LHCN-M2 (cell line): Measurements from ENCODE around the gene APOL1. TPM values are rescaled to one million over a fixed set of nuclear protein-coding genes. Genes with fewer than 3 reads are reported as not detected.

Source experiments
- DNase-seq: peaks from one replicate; pipeline ENCODE4 v3.0.0-alpha.2; 2012; ENCODE audit warnings: low read depth
- total RNA-seq: library from RNA; depleted of rRNA; stranded (reverse); fragments of >200 nt; gene quantifications from 2 replicates; pipeline ENCODE4 v1.2.3, GENCODE V29; 2014

The APOL1 gene
- total RNA-seq, 1 experiment from 2014 or later = 1.7 TPM

- DNase-seq = no peak
These were observed 39.2 kb downstream of the APOL1 start for GRCh38 chr22:36291831-36292740.

- no peak for DNase-seq
These were observed 40.0 kb downstream of the APOL1 start for GRCh38 chr22:36292823-36293530.

- no peak for DNase-seq
These were observed 40.8 kb downstream of the APOL1 start for GRCh38 chr22:36293606-36294292.

GRCh38 chr22:36294293-36294620 lies 41.3 kb downstream of the APOL1 start:
- no peak for DNase-seq

- DNase-seq = no peak
These were observed 41.9 kb downstream of the APOL1 start for GRCh38 chr22:36294801-36295200.

GRCh38 chr22:36295247-36295646 lies 42.3 kb downstream of the APOL1 start:
- no peak for DNase-seq

GRCh38 chr22:36296690-36297089 lies 43.8 kb downstream of the APOL1 start:
- no peak for DNase-seq

GRCh38 chr22:36297568-36297967 lies 44.6 kb downstream of the APOL1 start:
- DNase-seq = no peak

- DNase-seq = no peak
These were observed 45.2 kb downstream of the APOL1 start for GRCh38 chr22:36298118-36298517.

- no peak for DNase-seq
These were observed 45.7 kb downstream of the APOL1 start for GRCh38 chr22:36298601-36299000.

GRCh38 chr22:36299295-36299694 lies 46.4 kb downstream of the APOL1 start:
- DNase-seq = no peak

- no peak for DNase-seq
These were observed 47.0 kb downstream of the APOL1 start for GRCh38 chr22:36299911-36300310.

GRCh38 chr22:36300396-36301212 lies 47.7 kb downstream of the APOL1 start:
- DNase-seq = no peak

GRCh38 chr22:36301384-36301828 lies 48.5 kb downstream of the APOL1 start:
- DNase-seq = peak; percentile 42

- DNase-seq = no peak
These were observed 48.9 kb downstream of the APOL1 start for GRCh38 chr22:36301851-36302250.

- no peak for DNase-seq
These were observed 49.6 kb downstream of the APOL1 start for GRCh38 chr22:36302439-36303114.

GRCh38 chr22:36303115-36303467 lies 50.2 kb downstream of the APOL1 start:
- no peak for DNase-seq

GRCh38 chr22:36303874-36304273 lies 50.9 kb downstream of the APOL1 start:
- DNase-seq = no peak

- DNase-seq = no peak
These were observed 51.5 kb downstream of the APOL1 start for GRCh38 chr22:36304429-36304828.

GRCh38 chr22:36305813-36306212 lies 52.9 kb downstream of the APOL1 start:
- no peak for DNase-seq

GRCh38 chr22:36306227-36306626 lies 53.3 kb downstream of the APOL1 start:
- DNase-seq = no peak
